Measurements from ENCODE around the gene PAX4. TPM values are rescaled to one million over a fixed set of nuclear protein-coding genes. Genes with fewer than 3 reads are reported as not detected.

Gene PAX4
- total and polyA plus RNA-seq, 2 of the 4 experiments (the other 2 are of a cell fraction), result not detected

DNA sequence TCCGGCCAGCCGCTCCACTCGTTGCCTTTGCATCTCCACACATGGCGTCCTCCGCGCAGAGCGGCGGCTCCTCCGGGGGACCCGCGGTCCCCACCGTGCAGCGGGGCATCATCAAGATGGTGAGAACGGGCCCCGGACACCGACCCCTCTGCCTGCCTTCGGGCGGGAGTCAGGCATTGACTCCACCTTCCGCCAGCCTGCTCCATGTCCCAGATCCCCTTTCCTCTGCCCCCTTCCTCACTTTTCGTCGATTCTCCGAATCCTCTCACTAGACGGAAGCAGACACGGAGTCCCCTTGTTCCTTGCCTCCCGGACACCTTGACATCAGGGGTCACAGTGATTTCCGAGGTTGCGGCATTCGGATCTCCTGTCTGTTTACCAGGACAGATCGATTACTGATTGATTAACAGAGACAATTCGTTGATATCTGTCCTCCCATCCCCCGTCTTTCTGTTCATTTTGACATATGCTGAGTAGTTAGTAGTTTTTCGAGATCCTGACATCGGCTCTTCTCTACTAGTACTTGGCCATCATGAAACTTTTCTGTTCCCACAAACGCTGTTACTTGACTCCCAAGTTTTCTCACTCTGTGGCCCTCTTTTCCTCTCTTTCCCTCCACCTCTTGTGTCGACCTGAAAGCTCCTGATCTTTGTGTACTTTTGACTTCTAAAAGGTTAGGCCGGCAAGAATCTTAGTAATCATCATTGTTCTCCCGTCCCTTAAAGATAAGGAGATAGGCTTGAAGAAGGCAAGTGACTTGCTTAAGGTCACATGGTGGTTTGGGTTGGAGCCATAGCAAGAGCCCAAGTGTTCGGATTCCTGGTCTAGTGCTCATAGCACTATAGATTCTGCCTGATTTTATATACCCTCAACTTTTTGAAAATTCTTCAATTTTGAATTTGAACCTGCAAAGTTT is 34.6 kb upstream of the PAX4 start:
- Histone ChIP-seq H3K27ac (ENCODE audit: insufficient read depth, low read length) (peak overlapping the region; percentile 91), H3K36me3 (ENCODE audit: control insufficient read depth, insufficient read depth, low read length) (peaks cover 4% of the 10 kb centered on the region; the same call in 1 of the 2 replicates), H4K5ac (ENCODE audit: low read depth, low read length) (peak overlapping the region; percentile 52; the same call in 1 of the 2 replicates), H2BK5ac (ENCODE audit: low read depth, low read length, poor library complexity, severe bottlenecking) (peak overlapping the region; percentile 65), H3K4me2 (ENCODE audit: low read depth, low read length) (peak overlapping the region; percentile 95), H3K9me1 (ENCODE audit: insufficient read depth, low read length) (peaks cover 21% of the 10 kb centered on the region; the same call in 1 of the 2 replicates), H2BK120ac (ENCODE audit: low read depth, low read length) (0 out of 2 replicates have a peak overlapping the region, but pooled peaks have one; percentile 60), H2AK5ac (ENCODE audit: low read depth, low read length) (peak overlapping the region; percentile 98), H3K56ac (ENCODE audit: extremely low read depth, insufficient read depth, low read length) (peak overlapping the region; percentile 93), H4K91ac (ENCODE audit: insufficient read depth, low read depth, low read length) (peak overlapping the region; percentile 87), H4K8ac (ENCODE audit: low read depth in 2 of 2, low read length in 2 of 2) (peak overlapping the region; percentile 45 to 90; a peak in 3 of 4 replicates), H3K79me1 (ENCODE audit: low read depth in 1 of 2, low read length in 2 of 2) (peaks cover 13 to 60% of the 10 kb centered on the region in 2 experiments; a peak in 3 of 4 replicates), H3K18ac (ENCODE audit: low read depth, low read length) (no peak overlapping the region; the same call in none of the 2 replicates), H3K4me3 (ENCODE audit: insufficient read depth, low read depth, low read length) (peak overlapping the region; percentile 91), H3K27me3 (ENCODE audit: control insufficient read depth, insufficient read depth, low read length) (no peaks in the 10 kb centered on the region), H3K14ac (replicated peaks; ENCODE audit: low read depth, low read length) (peak overlapping the region; percentile 85), H3K9me3 (ENCODE audit: control insufficient read depth, insufficient read depth, low read length) (no peaks in the 10 kb centered on the region), H2BK15ac (ENCODE audit: low read depth, low read length) (no peak overlapping the region), H2BK20ac (ENCODE audit: low read depth, low read length) (no peak overlapping the region), H3K4me1 (ENCODE audit: control insufficient read depth, insufficient read depth, low read length) (peaks cover 8% of the 10 kb centered on the region), H3K9ac (ENCODE audit: low read depth, low read length) (peak overlapping the region; percentile 92), H2AK9ac (replicated peaks; ENCODE audit: low read depth, low read length, poor library complexity) (peak overlapping the region; percentile 98), H2AFZ (replicated peaks; ENCODE audit: low read length, poor library complexity) (peak overlapping the region; percentile 97), H3K4ac (ENCODE audit: low read depth, low read length) (peak overlapping the region; percentile 97), H4K20me1 (ENCODE audit: insufficient read depth, low read length) (peaks cover 54% of the 10 kb centered on the region), H3K23ac (ENCODE audit: low read depth, low read length) (peak overlapping the region; percentile 97)
- intact Hi-C loops (cut with micrococcal nuclease) (loop anchor here (1.0 to 2.0 kb wide), 2 partner anchors 10 to 68 kb away; partner anchors contain the start of gene GCC1), in situ Hi-C loops (cut with MboI; ENCODE audit: low sequenced_read_pairs) (no loop called here), dilution Hi-C loops (cut with HindIII; ENCODE audit: low sequenced_read_pairs, unreplicated experiment) (no loop called here)
- BruUV-seq (replicated peaks), result TSS peak; percentile 60
- POLR2A ChIA-PET (ENCODE audit: unreplicated experiment), result no interaction called here
- CTCF ChIA-PET, result no interaction called here
- DNase-seq, result peak; percentile 62
- ATAC-seq (ENCODE audit: low read depth), result peak; percentile 16
- no peak for TF ChIP-seq NFE2L2 (IDR thresholded peaks at IDR 0.05; ENCODE audit: low read depth, low read length)
- TF ChIP-seq MAFK (IDR thresholded peaks at IDR 0.05; ENCODE audit: low read depth, low read length), result no peak
- no peak; the same call in 1 of the 2 replicates for TF ChIP-seq POLR2A (IDR thresholded peaks at IDR 0.05; ENCODE audit: low read depth, low read length)
- TF ChIP-seq MXI1 (IDR thresholded peaks at IDR 0.05; ENCODE audit: borderline replicate concordance, low read depth, low read length), result peak; percentile 78; the same call in 1 of the 2 replicates
- no peak for TF ChIP-seq BHLHE40 (IDR thresholded peaks at IDR 0.05; ENCODE audit: low read depth, low read length)
- TF ChIP-seq FOS (IDR thresholded peaks at IDR 0.05; ENCODE audit: low read depth, low read length), result no peak
- no peak for TF ChIP-seq RCOR1 (IDR thresholded peaks at IDR 0.05; ENCODE audit: insufficient replicate concordance, low read length)
- TF ChIP-seq, protein P1, sequence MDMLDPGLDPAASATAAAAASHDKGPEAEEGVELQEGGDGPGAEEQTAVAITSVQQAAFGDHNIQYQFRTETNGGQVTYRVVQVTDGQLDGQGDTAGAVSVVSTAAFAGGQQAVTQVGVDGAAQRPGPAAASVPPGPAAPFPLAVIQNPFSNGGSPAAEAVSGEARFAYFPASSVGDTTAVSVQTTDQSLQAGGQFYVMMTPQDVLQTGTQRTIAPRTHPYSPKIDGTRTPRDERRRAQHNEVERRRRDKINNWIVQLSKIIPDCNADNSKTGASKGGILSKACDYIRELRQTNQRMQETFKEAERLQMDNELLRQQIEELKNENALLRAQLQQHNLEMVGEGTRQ (IDR thresholded peaks at IDR 0.05; ENCODE audit: low read depth, low read length), result peak; percentile 75
- 0% methylated on average over 7 of the region's 38 CpGs; no CpG with 5 or more reads in 1 of the 2 experiments for WGBS, 2 experiments (ENCODE audit: extremely low coverage in 2 of 2, insufficient read length in 1 of 2)

All from IMR-90 (cell line).